Trophoblast cell (in vitro differentiated cells and primary cell): ENCODE results near the gene NPHS1.

Experiments used
- DNase-seq, 2 donors: peaks; one replicate each; pipeline ENCODE4 v3.0.0-alpha.2; 2016
- H2AFZ ChIP-seq: 2 replicates; pipeline ENCODE4 v1.6.1; 2013; ENCODE audit warnings: low read length, moderate library complexity, mild to moderate bottlenecking; ENCODE audit not compliant: insufficient read depth, poor library complexity
- H2AK5ac ChIP-seq: 2 replicates; pipeline ENCODE4 v1.6.1; 2013; ENCODE audit warnings: mild to moderate bottlenecking, low read length
- H2BK120ac ChIP-seq: 2 replicates; pipeline ENCODE4 v1.6.1; 2013; ENCODE audit warnings: low read length, mild to moderate bottlenecking, moderate library complexity; ENCODE audit not compliant: insufficient read depth, poor library complexity
- H2BK12ac ChIP-seq: 2 replicates; pipeline ENCODE4 v1.6.1; 2013; ENCODE audit warnings: mild to moderate bottlenecking, low read length, moderate library complexity
- H2BK5ac ChIP-seq: 2 replicates; pipeline ENCODE4 v1.6.1; 2013; ENCODE audit warnings: low read length, low read depth, moderate library complexity, mild to moderate bottlenecking; ENCODE audit not compliant: poor library complexity
- H3K14ac ChIP-seq: 2 replicates; pipeline ENCODE4 v1.6.1; 2013; ENCODE audit warnings: mild to moderate bottlenecking, low read length
- H3K18ac ChIP-seq: 2 replicates; pipeline ENCODE4 v1.6.1; 2013; ENCODE audit warnings: mild to moderate bottlenecking, low read length
- H3K23ac ChIP-seq: 2 replicates; pipeline ENCODE4 v1.6.1; 2013; ENCODE audit warnings: low read length
- H3K27ac ChIP-seq: 2 replicates; pipeline ENCODE4 v1.5.1; 2013; ENCODE audit warnings: low read depth, mild to moderate bottlenecking, inconsistent platforms, low read length, moderate library complexity
- H3K27me3 ChIP-seq: 2 replicates; pipeline ENCODE4 v1.6.1; 2013; ENCODE audit warnings: inconsistent platforms, mild to moderate bottlenecking, low read length, moderate library complexity; ENCODE audit not compliant: insufficient read depth
- H3K36me3 ChIP-seq, 2 experiments: 1 replicate in 1 of 2; 2 replicates in 1 of 2; pipeline ENCODE4 v1.6.1; 2013; ENCODE audit warnings: low read length in 2 of 2, mild to moderate bottlenecking in 2 of 2, moderate library complexity in 1 of 2; ENCODE audit not compliant: insufficient read depth in 2 of 2, control insufficient read depth in 1 of 2
- H3K4ac ChIP-seq: 2 replicates; pipeline ENCODE4 v1.6.1; 2013; ENCODE audit warnings: low read depth, mild to moderate bottlenecking, low read length, moderate library complexity
- H3K4me1 ChIP-seq, 2 experiments: 1 replicate in 1 of 2; 2 replicates in 1 of 2; pipeline ENCODE4 v1.6.1; 2013; ENCODE audit warnings: low read length in 2 of 2, mild to moderate bottlenecking in 2 of 2, moderate library complexity in 1 of 2; ENCODE audit not compliant: insufficient read depth in 2 of 2, control insufficient read depth in 1 of 2
- H3K4me2 ChIP-seq: 2 replicates; pipeline ENCODE4 v1.6.1; 2013; ENCODE audit warnings: inconsistent platforms, mild to moderate bottlenecking, low read length, moderate library complexity
- H3K4me3 ChIP-seq: 2 replicates; pipeline ENCODE4 v1.5.1; 2013; ENCODE audit warnings: mild to moderate bottlenecking, low read depth, low read length, inconsistent platforms
- H3K79me1 ChIP-seq: one replicate; pipeline ENCODE4 v1.6.1; 2013; ENCODE audit warnings: low read length
- H3K79me2 ChIP-seq: 2 replicates; pipeline ENCODE4 v1.6.1; 2013; ENCODE audit warnings: low read length, mild to moderate bottlenecking; ENCODE audit not compliant: control insufficient read depth, insufficient read depth, poor library complexity
- H3K9ac ChIP-seq: 2 replicates; pipeline ENCODE4 v1.6.1; 2013; ENCODE audit warnings: mild to moderate bottlenecking, low read length
- H3K9me3 ChIP-seq: 2 replicates; pipeline ENCODE4 v1.6.1; 2013; ENCODE audit warnings: low read depth, mild to moderate bottlenecking, control low read depth, inconsistent platforms, low read length; ENCODE audit not compliant: insufficient read depth
- H4K12ac ChIP-seq: 2 replicates; pipeline ENCODE4 v1.6.1; 2013; ENCODE audit warnings: low read depth, mild to moderate bottlenecking, low read length, moderate library complexity
- H4K8ac ChIP-seq: 2 replicates; pipeline ENCODE4 v1.6.1; 2013; ENCODE audit warnings: low read depth, mild to moderate bottlenecking, low read length, moderate library complexity
- H4K91ac ChIP-seq: one replicate; pipeline ENCODE4 v1.6.1; 2013; ENCODE audit warnings: low read depth, mild to moderate bottlenecking, low read length, moderate library complexity
- WGBS: extraction: QIAGEN DNeasy Blood & Tissue Kit; methylation state at CpG from one replicate; pipeline ENCODE4 v1.1.7; 2013; ENCODE audit warnings: missing lambda C conversion rate; ENCODE audit not compliant: insufficient read length, insufficient coverage; ENCODE audit errors: extremely low coverage; 5-methylcytosine and 5-hydroxymethylcytosine counted together

Gene NPHS1

DNA sequence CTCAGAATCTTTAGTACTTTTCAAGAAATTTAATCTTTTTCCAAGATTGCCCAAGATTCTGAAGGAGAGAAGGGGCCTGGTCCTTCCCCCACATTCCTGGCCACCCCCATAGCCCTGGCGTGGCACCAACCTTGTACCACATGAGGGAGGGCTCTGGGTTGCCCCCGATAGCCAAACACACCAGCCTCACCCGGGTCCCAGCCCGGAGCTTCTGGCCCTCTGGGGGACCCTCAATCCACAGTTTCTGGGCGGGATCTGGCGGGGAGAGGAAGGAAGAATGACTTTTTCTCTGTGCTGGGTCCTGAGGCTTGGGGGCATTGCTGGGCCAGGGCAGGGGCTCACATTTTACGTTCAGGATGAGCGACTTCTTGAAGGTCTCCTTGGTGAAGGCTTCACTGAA, 4.4 kb downstream of the NPHS1 start:
- Histone ChIP-seq H3K9ac (no peak overlapping the region), H3K14ac (no peak overlapping the region), H3K27ac (no peak overlapping the region), H3K4ac (no peak overlapping the region), H2BK12ac (no peak overlapping the region), H4K12ac (no peak overlapping the region), H3K79me1 (no peaks in the 10 kb centered on the region), H3K9me3 (peaks cover 16% of the 10 kb centered on the region), H3K4me2 (no peak overlapping the region), H3K79me2 (no peaks in the 10 kb centered on the region), H3K23ac (no peak overlapping the region), H4K8ac (no peak overlapping the region), H2BK5ac (no peak overlapping the region), H2AK5ac (no peak overlapping the region), H2BK120ac (no peak overlapping the region), H3K27me3 (peaks cover 32% of the 10 kb centered on the region), H2AFZ (no peak overlapping the region), H4K91ac (no peak overlapping the region), H3K4me3 (no peak overlapping the region), H3K18ac (no peak overlapping the region), H3K36me3 (no peaks in the 10 kb centered on the region), H3K4me1 (peaks cover 3 to 7% of the 10 kb centered on the region in 2 experiments)
- DNase-seq = no peak
- no CpG with 5 or more reads among the region's 8 CpGs for WGBS

DNA sequence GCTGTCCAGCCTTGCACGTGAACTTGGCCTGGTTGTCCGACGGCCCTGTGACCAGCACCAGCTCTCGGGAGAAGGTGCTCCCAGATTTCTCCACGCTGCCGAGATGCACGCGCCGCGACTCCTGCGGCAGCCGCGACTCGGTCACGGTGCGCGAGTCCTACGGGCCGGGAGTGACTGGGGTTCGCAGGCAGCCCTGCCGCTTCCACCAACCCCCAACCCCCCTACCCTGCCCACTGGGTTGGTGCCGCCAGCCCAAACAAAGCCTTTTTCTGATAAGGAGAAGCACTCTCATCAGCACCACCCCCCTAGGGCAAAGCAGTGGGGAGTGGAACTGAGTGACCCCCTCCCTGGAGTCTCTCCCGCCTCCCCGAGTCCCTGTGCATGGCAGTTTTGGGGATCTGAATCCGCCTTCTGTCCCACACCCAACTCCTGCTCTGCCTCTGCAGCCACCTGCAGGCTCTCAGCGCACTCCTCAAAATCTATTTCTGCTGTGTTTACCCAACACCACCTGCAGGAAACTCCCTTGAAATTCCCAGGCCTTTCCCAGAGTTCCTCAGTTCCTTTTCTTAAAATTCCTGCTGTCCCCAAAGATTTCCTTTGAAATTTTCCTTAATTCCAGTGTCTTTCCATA, 6.2 kb downstream of the NPHS1 start:
- no peak overlapping the region for H3K4me2 ChIP-seq
- no peak overlapping the region for H4K12ac ChIP-seq
- H3K79me1 ChIP-seq = no peaks in the 10 kb centered on the region
- no peaks in the 10 kb centered on the region for H3K79me2 ChIP-seq
- H3K27ac ChIP-seq = no peak overlapping the region
- no peak overlapping the region for H2AFZ ChIP-seq
- DNase-seq = no peak
- H3K18ac ChIP-seq = no peak overlapping the region
- H2AK5ac ChIP-seq = no peak overlapping the region
- peaks cover 3 to 7% of the 10 kb centered on the region in 2 experiments for H3K4me1 ChIP-seq
- no CpG with 5 or more reads among the region's 26 CpGs for WGBS
- H2BK120ac ChIP-seq = no peak overlapping the region
- no peak overlapping the region for H4K8ac ChIP-seq
- no peaks in the 10 kb centered on the region for H3K36me3 ChIP-seq
- peaks cover 33% of the 10 kb centered on the region for H3K27me3 ChIP-seq
- peak overlapping the region; percentile 36 for H3K4me3 ChIP-seq
- no peak overlapping the region for H2BK5ac ChIP-seq
- H3K9me3 ChIP-seq = peaks cover 16% of the 10 kb centered on the region
- no peak overlapping the region for H4K91ac ChIP-seq
- H3K9ac ChIP-seq = no peak overlapping the region
- H3K14ac ChIP-seq = no peak overlapping the region
- H2BK12ac ChIP-seq = no peak overlapping the region
- no peak overlapping the region for H3K23ac ChIP-seq
- no peak overlapping the region for H3K4ac ChIP-seq

DNA sequence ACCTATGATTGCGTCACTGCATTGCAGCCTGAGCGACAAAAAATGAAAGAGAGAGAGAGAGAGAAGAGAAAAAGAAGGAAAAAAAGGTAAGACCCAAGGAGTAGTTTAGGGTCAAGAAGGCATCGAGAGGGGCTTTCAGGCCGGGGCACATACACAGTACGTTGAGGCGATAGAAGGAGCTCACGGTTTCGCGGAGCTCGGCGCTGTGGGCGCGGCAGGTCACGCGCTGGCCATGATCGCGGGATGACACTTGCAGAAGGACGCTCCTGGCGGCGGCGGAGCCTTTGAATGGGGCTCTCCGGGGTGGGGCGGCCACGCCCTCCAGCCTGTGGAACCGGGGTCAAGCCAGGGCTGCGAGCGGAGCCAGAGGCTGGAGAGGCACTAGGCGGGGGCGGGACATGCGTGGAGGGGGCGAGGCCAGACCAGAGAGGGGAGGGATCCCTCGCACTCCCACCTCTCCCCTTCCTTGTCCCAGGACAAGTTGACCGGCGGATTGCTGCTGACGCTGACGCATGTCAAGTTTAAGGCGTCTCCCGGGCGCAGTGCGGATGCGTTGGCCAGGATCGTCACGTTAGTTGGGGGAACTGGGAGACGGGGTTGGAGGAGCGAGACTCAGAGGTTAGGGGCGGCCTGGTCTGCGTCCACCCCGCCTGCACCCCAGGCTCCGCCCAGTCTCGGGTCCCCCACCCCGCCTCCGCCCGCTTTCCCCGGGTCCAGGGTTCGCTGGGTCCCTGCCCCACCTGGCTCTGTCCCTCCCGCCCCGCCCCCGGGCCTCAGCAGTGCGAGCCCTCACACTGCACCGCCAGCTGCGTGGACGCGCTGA, 6.9 kb downstream of the NPHS1 start:
- Histone ChIP-seq H3K23ac (no peak overlapping the region), H3K4me2 (peak overlapping the region; percentile 20), H3K18ac (no peak overlapping the region), H3K36me3 (no peaks in the 10 kb centered on the region), H2BK12ac (no peak overlapping the region), H2AFZ (no peak overlapping the region), H3K9me3 (peaks cover 16% of the 10 kb centered on the region), H4K12ac (no peak overlapping the region), H2AK5ac (no peak overlapping the region), H3K4me1 (peaks cover 3 to 7% of the 10 kb centered on the region in 2 experiments), H3K79me1 (no peaks in the 10 kb centered on the region), H3K4me3 (peak overlapping the region; percentile 36), H2BK5ac (no peak overlapping the region), H3K27ac (no peak overlapping the region), H3K79me2 (no peaks in the 10 kb centered on the region), H3K14ac (no peak overlapping the region), H4K91ac (no peak overlapping the region), H3K4ac (no peak overlapping the region), H2BK120ac (no peak overlapping the region), H3K27me3 (peaks cover 33% of the 10 kb centered on the region), H4K8ac (no peak overlapping the region), H3K9ac (no peak overlapping the region)
- peak in 1 of 2 donors; percentile 9 for DNase-seq
- WGBS = no CpG with 5 or more reads among the region's 63 CpGs

DNA sequence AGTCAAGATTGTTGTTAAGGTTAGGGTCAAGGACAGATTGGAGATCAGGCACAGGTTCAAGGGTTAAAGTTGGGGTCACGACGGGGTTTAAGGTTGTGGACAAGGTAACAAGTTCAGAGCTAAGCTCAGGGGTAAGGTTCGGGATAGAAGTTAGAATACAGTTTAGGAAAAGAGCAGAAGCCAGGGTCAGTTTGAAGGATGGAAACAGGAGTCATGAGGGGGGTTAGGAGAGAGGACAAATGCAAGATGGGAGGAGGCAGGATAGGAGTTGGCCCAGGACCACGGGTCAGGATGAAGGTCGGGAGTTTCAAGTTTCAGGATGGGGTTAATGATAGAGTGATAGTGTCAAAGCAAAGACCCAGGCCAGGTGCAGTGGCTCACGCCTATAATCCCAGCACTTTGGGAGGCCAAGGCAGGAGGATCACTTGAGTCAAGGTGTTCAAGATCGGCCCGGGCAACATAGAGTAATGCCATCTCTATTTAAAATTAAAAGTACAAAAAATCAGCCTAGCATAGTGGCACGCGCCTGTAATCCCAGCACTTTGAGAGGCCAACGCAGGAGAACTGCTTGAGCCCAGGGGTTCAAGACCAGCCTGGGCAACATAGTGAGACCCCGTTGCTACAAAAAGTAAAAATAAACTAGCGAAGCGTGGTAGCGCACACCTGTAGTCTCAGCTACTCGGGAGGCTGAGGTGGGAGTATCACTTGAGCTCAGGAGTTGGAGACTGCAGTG, 7.7 kb downstream of the NPHS1 start:
- Histone ChIP-seq H3K27me3 (peaks cover 33% of the 10 kb centered on the region), H3K36me3 (no peaks in the 10 kb centered on the region), H2AFZ (no peak overlapping the region), H3K9ac (no peak overlapping the region), H2BK120ac (no peak overlapping the region), H3K79me1 (no peaks in the 10 kb centered on the region), H3K23ac (no peak overlapping the region), H3K27ac (no peak overlapping the region), H2BK5ac (no peak overlapping the region), H3K9me3 (peaks cover 16% of the 10 kb centered on the region), H4K91ac (no peak overlapping the region), H3K18ac (no peak overlapping the region), H4K12ac (no peak overlapping the region), H3K14ac (no peak overlapping the region), H3K4me2 (no peak overlapping the region), H3K4ac (no peak overlapping the region), H2BK12ac (no peak overlapping the region), H2AK5ac (no peak overlapping the region), H3K4me3 (no peak overlapping the region), H3K79me2 (no peaks in the 10 kb centered on the region), H4K8ac (no peak overlapping the region), H3K4me1 (peaks cover 3 to 7% of the 10 kb centered on the region in 2 experiments)
- no peak for DNase-seq
- no CpG with 5 or more reads among the region's 16 CpGs for WGBS
